ENCODE results near the gene RGS5.

Gene RGS5

GRCh38 chr1:163141556-163141955 lies 61.2 kb downstream of the RGS5 start:
- DNase-seq, result no peak

GRCh38 chr1:163137556-163138265 lies 65.0 kb downstream of the RGS5 start:
- DNase-seq, result no peak

- no peak for DNase-seq
Measured at GRCh38 chr1:163131981-163132380, 70.7 kb downstream of the RGS5 start.

- no peak for DNase-seq
Measured at GRCh38 chr1:163130225-163130856, 72.4 kb downstream of the RGS5 start.

- no peak for DNase-seq
Measured at GRCh38 chr1:163128282-163128681, 74.4 kb downstream of the RGS5 start.

- no peak for DNase-seq
Measured at GRCh38 chr1:163124812-163125211, 77.9 kb downstream of the RGS5 start.

GRCh38 chr1:163120372-163120771 lies 82.3 kb downstream of the RGS5 start:
- no peak for DNase-seq

- no peak for DNase-seq
Measured at GRCh38 chr1:163119707-163120106, 83.0 kb downstream of the RGS5 start.

GRCh38 chr1:163115887-163116286 lies 86.8 kb downstream of the RGS5 start:
- no peak for DNase-seq

- no peak for DNase-seq
Measured at GRCh38 chr1:163107655-163108054, 95.1 kb downstream of the RGS5 start.

GRCh38 chr1:163106364-163106987 lies 96.2 kb downstream of the RGS5 start:
- DNase-seq, result no peak

GRCh38 chr1:163104385-163105099 lies 98.2 kb downstream of the RGS5 start:
- no peak for DNase-seq

- no peak for DNase-seq
Measured at GRCh38 chr1:163102590-163102989, 100.1 kb downstream of the RGS5 start.

GRCh38 chr1:163095213-163095612 lies 107.5 kb downstream of the RGS5 start:
- DNase-seq, result no peak

GRCh38 chr1:163094589-163094988 lies 108.1 kb downstream of the RGS5 start:
- no peak for DNase-seq

- DNase-seq, result no peak
Measured at GRCh38 chr1:163094182-163094581, 108.5 kb downstream of the RGS5 start.

- no peak for DNase-seq
Measured at GRCh38 chr1:163093579-163093978, 109.1 kb downstream of the RGS5 start.

GRCh38 chr1:163093169-163093568 lies 109.5 kb downstream of the RGS5 start:
- no peak for DNase-seq

Measured in activated CD8-positive, alpha-beta memory T cell treated with anti-CD3 and anti-CD28 coated beads, Interleukin-2, amount 50 U/mL, for 4 hours (primary cell).